ENCODE results near the gene MRPS27. TPM values are rescaled to one million over a fixed set of nuclear protein-coding genes. Genes with fewer than 3 reads are reported as not detected.

MRPS27 gene
- total RNA-seq, 6 experiments from 2014 or later = 28.6 to 40.3 (median 36.0) TPM

GRCh38 chr5:72221099-72221498 is 98.9 kb downstream of the MRPS27 start:
- intact Hi-C loops (cut with DNase I) = no loop called here
- TF ChIP-seq POLR2A (IDR thresholded peaks at IDR 0.05) (no peak), CTCF (IDR thresholded peaks at IDR 0.05) (no peak)
- ATAC-seq (no peak), DNase-seq (no peak)
- Histone ChIP-seq H3K36me3 (peaks cover 0 to 57% (median 23%) of the 10 kb centered on the region in 4 donors), H3K9me3 (no peaks in the 10 kb centered on the region), H3K4me3 (no peak overlapping the region), H3K4me1 (no peaks in the 10 kb centered on the region), H3K27me3 (no peaks in the 10 kb centered on the region), H3K27ac (no peak overlapping the region)
- WGBS (ENCODE audit: insufficient coverage, low coverage, low lambda C conversion rate, missing lambda C conversion rate) = 100% methylated on average over 1 of the region's 1 CpG

GRCh38 chr5:72216756-72217155 is 103.3 kb downstream of the MRPS27 start:
- TF ChIP-seq CTCF (IDR thresholded peaks at IDR 0.05) (no peak), POLR2A (IDR thresholded peaks at IDR 0.05) (no peak)

GRCh38 chr5:72214168-72214567 is 105.9 kb downstream of the MRPS27 start:
- intact Hi-C loops (cut with DNase I) = no loop called here
- ATAC-seq (no peak), DNase-seq (no peak)
- WGBS (ENCODE audit: insufficient coverage, low coverage, low lambda C conversion rate, missing lambda C conversion rate) = 86% methylated on average over 4 of the region's 4 CpGs
- Histone ChIP-seq H3K4me3 (no peak overlapping the region), H3K9me3 (no peaks in the 10 kb centered on the region), H3K27ac (no peak overlapping the region), H3K27me3 (no peaks in the 10 kb centered on the region), H3K36me3 (peaks cover 0 to 11% (median 3%) of the 10 kb centered on the region in 4 donors), H3K4me1 (no peaks in the 10 kb centered on the region)
- TF ChIP-seq POLR2A (IDR thresholded peaks at IDR 0.05) (no peak), CTCF (IDR thresholded peaks at IDR 0.05) (no peak)

More at GRCh38 chr5:72216756-72217155, 103.3 kb downstream of the MRPS27 start:
- intact Hi-C loops (cut with DNase I) = no loop called here
- Histone ChIP-seq H3K36me3 (peaks cover 0 to 32% (median 9%) of the 10 kb centered on the region in 4 donors), H3K4me3 (no peak overlapping the region), H3K27ac (no peak overlapping the region), H3K9me3 (no peaks in the 10 kb centered on the region), H3K4me1 (no peaks in the 10 kb centered on the region), H3K27me3 (no peaks in the 10 kb centered on the region)
- 86% methylated on average over 2 of the region's 3 CpGs for WGBS (ENCODE audit: insufficient coverage, low coverage, low lambda C conversion rate, missing lambda C conversion rate)
- DNase-seq = no peak
- ATAC-seq = no peak

- Histone ChIP-seq H3K36me3 (peaks cover 0 to 5% (median 0%) of the 10 kb centered on the region in 4 donors), H3K4me1 (no peaks in the 10 kb centered on the region), H3K9me3 (no peaks in the 10 kb centered on the region), H3K27me3 (no peaks in the 10 kb centered on the region), H3K4me3 (no peak overlapping the region), H3K27ac (no peak overlapping the region)
- no peak for ATAC-seq
- WGBS (ENCODE audit: insufficient coverage, low coverage, low lambda C conversion rate, missing lambda C conversion rate) = 96% methylated on average over 4 of the region's 4 CpGs
- no peak for DNase-seq
- intact Hi-C loops (cut with DNase I) = no loop called here
- TF ChIP-seq POLR2A (IDR thresholded peaks at IDR 0.05) = no peak
- no peak for TF ChIP-seq CTCF (IDR thresholded peaks at IDR 0.05)
Measured at GRCh38 chr5:72213482-72213881, 106.6 kb downstream of the MRPS27 start.

GRCh38 chr5:72212171-72212570 is 107.9 kb downstream of the MRPS27 start:
- H3K4me1 ChIP-seq = no peaks in the 10 kb centered on the region
- no peak overlapping the region for H3K4me3 ChIP-seq
- H3K27ac ChIP-seq = no peak overlapping the region
- WGBS (ENCODE audit: insufficient coverage, low coverage, low lambda C conversion rate, missing lambda C conversion rate) = 79% methylated on average over 2 of the region's 2 CpGs
- no peak for TF ChIP-seq CTCF (IDR thresholded peaks at IDR 0.05)
- no peak for TF ChIP-seq POLR2A (IDR thresholded peaks at IDR 0.05)
- intact Hi-C loops (cut with DNase I) = no loop called here
- ATAC-seq (no peak), DNase-seq (no peak)
- no peaks in the 10 kb centered on the region for H3K27me3 ChIP-seq
- H3K36me3 ChIP-seq = no peaks in the 10 kb centered on the region
- no peaks in the 10 kb centered on the region for H3K9me3 ChIP-seq
